Gastrocnemius medialis (tissue), 4 donors: ENCODE results near the gene CNNM3. TPM values are rescaled to one million over a fixed set of nuclear protein-coding genes. Genes with fewer than 3 reads are reported as not detected.

Source experiments
- ATAC-seq, 2 donors: fragments of 150-250 bp; one replicate each; pipeline ENCODE4 v1.9.1; 2016
- DNase-seq, 2 donors: peaks; one replicate each; pipeline ENCODE4 v3.0.0-alpha.2; 2019
- H3K27ac ChIP-seq, 4 donors: fragments of 200-600 bp; sonication (generic); 1 replicate in 1 of 4; 2 replicates in 3 of 4; pipeline ENCODE4 v1.5.1; 2016 to 2018; ENCODE audit warnings: mild to moderate bottlenecking in 2 of 4, moderate library complexity in 1 of 4
- H3K27me3 ChIP-seq, 3 donors: fragments of 200-600 bp; sonication (generic) in 2 of 3; 1 replicate in 1 of 3; 2 replicates in 2 of 3; pipeline versions ENCODE4 v1.5.1 to v1.6.0; 2016 to 2019; ENCODE audit warnings: mild to moderate bottlenecking in 1 of 3, moderate library complexity in 1 of 3
- H3K36me3 ChIP-seq, 2 donors: fragments of 200-600 bp; sonication (generic) in 1 of 2; one replicate each; pipeline ENCODE4 v1.5.1; 2017 to 2018
- H3K4me1 ChIP-seq, 2 donors: fragments of 200-600 bp; sonication (generic) in 1 of 2; one replicate each; pipeline ENCODE4 v1.5.1; 2016 to 2017; ENCODE audit warnings: mild to moderate bottlenecking in 2 of 2
- H3K4me3 ChIP-seq, 4 donors: fragments of 200-600 bp; sonication (generic) in 3 of 4; 1 replicate in 1 of 4; 2 replicates in 3 of 4; pipeline ENCODE4 v1.5.1; 2016 to 2019; ENCODE audit warnings: mild to moderate bottlenecking in 2 of 4
- H3K9me3 ChIP-seq, 3 donors: fragments of 200-600 bp; sonication (generic) in 2 of 3; 1 replicate in 1 of 3; 2 replicates in 2 of 3; pipeline ENCODE4 v1.5.1; 2016 to 2019
- POLR2A ChIP-seq, 2 donors: fragments of 450-650 bp; IDR thresholded peaks; one replicate each; pipeline ENCODE4 v1.6.1; 2017; ENCODE audit warnings: antibody characterized with exemption in 2 of 2, mild to moderate bottlenecking in 2 of 2, moderate library complexity in 2 of 2
- in situ Hi-C, 4 donors: fragments of 200-750 bp; cut with MboI; loops; one replicate each; pipeline versions ENCODE4 v1.15.0 to v1.8.0; 2017; ENCODE audit warnings: low sequenced_read_pairs in 4 of 4
- intact Hi-C: fragments of 100-400 bp; cut with DNase I; formaldehyde crosslinking; loops from one replicate; pipeline ENCODE4 v1.15.1; 2023; ENCODE audit warnings: low total_unique reads
- total RNA-seq, 4 donors: library from RNA; depleted of rRNA; stranded (reverse); fragments of >200 nt; gene quantifications; one replicate each; pipeline versions ENCODE4 v1.1.0 to v1.2.3, GENCODE V29; 2016
- TF ChIP-seq, protein P1 (sequence below), 5 experiments: fragments of 450-650 bp in 3 of 5; fragments of 200-600 bp in 2 of 5; sonication (generic) in 2 of 5; IDR thresholded peaks in 4 of 5; conservative IDR thresholded peaks in 1 of 5; 1 replicate in 4 of 5; 2 replicates in 1 of 5; pipeline ENCODE4 v1.5.1; 2016 to 2019; ENCODE audit warnings: antibody characterized with exemption in 5 of 5, mild to moderate bottlenecking in 3 of 5, moderate library complexity in 3 of 5

CNNM3 gene
- total RNA-seq, 4 donors from 2014 or later: 3.3 to 9.8 (median 8.6) TPM

DNA sequence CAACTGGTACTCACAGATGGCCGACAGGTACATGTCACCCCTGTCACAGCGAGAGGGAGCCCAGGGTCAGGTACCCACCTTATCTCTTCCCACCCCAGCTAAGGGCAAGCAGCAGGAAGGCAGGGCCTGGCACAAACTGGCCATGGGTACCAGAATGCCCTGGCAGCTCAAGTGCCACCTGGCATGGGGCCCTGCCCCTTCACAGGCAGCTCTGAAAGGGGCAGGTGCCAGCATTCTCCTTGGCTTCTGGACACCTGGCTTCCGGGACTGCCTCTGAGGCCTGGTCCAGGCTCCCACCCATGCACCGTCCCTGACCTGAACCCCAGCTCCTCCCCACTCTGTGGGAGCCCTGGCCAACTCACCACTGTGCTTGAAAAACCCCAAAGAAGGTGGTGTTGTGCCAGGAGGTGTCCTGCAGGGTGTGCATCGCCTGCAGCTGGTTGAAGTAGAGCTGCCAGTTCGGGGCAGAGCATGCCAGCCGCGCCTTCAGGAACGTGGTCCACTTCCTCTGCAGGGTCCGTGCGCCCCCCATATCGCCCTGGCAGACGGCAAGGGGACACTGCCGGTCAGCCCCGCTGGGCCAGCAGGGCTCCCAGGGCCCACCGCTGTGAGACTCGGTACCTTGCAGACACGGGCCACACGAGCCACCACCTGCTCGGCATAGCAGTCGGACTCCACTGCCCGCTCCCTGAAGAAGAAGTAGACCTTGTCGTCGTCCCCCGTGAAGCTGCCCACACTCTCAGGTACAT is 48.4 kb downstream of the CNNM3 start:
- ATAC-seq: no peak
- Histone ChIP-seq H3K36me3 (peaks cover 0 to 48% of the 10 kb centered on the region in 2 donors), H3K4me1 (peaks cover 12 to 14% of the 10 kb centered on the region in 2 donors), H3K27me3 (no peaks in the 10 kb centered on the region), H3K27ac (no peak overlapping the region), H3K4me3 (no peak overlapping the region), H3K9me3 (no peaks in the 10 kb centered on the region)
- TF ChIP-seq, protein P1, sequence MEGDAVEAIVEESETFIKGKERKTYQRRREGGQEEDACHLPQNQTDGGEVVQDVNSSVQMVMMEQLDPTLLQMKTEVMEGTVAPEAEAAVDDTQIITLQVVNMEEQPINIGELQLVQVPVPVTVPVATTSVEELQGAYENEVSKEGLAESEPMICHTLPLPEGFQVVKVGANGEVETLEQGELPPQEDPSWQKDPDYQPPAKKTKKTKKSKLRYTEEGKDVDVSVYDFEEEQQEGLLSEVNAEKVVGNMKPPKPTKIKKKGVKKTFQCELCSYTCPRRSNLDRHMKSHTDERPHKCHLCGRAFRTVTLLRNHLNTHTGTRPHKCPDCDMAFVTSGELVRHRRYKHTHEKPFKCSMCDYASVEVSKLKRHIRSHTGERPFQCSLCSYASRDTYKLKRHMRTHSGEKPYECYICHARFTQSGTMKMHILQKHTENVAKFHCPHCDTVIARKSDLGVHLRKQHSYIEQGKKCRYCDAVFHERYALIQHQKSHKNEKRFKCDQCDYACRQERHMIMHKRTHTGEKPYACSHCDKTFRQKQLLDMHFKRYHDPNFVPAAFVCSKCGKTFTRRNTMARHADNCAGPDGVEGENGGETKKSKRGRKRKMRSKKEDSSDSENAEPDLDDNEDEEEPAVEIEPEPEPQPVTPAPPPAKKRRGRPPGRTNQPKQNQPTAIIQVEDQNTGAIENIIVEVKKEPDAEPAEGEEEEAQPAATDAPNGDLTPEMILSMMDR (IDR thresholded peaks at IDR 0.05 in 4 of 5, conservative IDR thresholded peaks at IDR 0.05 in 1 of 5): no peak
- no peak for TF ChIP-seq POLR2A (IDR thresholded peaks at IDR 0.05)
- no peak for DNase-seq
- intact Hi-C loops: no loop called here
- in situ Hi-C loops: no loop called here

DNA sequence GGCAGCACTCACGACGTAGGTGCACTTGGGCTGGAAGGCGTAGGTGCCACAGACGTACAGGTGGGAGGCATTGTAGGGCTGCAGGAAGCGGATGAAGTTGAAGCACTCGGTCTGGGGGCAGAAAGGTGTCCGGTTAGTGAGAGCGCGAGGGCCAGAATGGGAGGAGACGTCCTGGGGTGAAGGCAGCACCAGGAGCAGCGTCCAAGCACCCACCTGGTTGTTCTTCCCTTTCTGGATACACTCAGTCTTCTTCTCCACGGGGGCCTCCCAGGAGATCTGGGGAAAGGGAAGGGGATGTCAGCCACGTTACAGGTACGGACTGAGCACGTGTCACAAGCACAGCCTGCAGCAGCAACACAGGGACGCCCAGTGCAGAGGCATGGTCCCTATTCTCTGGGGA is 49.6 kb downstream of the CNNM3 start:
- Histone ChIP-seq H3K27ac (no peak overlapping the region), H3K4me3 (no peak overlapping the region), H3K36me3 (peaks cover 0 to 41% of the 10 kb centered on the region in 2 donors), H3K27me3 (no peaks in the 10 kb centered on the region), H3K4me1 (peaks cover 14% of the 10 kb centered on the region in 2 donors), H3K9me3 (no peaks in the 10 kb centered on the region)
- intact Hi-C loops (no loop called here), in situ Hi-C loops (no loop called here)
- ATAC-seq (no peak), DNase-seq (no peak)
- TF ChIP-seq, protein P1 (IDR thresholded peaks at IDR 0.05 in 4 of 5, conservative IDR thresholded peaks at IDR 0.05 in 1 of 5): no peak
- no peak for TF ChIP-seq POLR2A (IDR thresholded peaks at IDR 0.05)

DNA sequence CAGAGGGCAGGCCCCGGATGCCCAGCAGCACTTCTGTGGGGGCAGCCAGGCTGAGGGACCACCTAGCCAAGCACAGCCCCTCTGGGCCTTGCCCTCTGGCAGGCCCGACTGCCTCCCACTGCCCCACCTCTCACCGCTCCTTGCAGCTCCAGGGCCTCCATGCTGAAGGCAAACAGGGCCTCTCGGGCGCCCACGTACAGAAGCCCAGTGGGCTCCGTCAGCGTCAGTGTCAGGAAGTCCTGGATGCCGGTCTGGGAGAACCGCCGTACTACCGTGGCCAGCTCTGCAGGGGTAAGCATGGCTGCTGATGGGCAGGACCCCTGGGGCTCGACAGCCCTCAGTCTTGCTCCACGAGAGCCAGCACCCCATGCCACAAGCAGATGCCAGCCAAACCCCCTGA is 50.1 kb downstream of the CNNM3 start:
- Histone ChIP-seq H3K4me1 (peaks cover 14 to 17% of the 10 kb centered on the region in 2 donors), H3K4me3 (no peak overlapping the region), H3K27ac (peak overlapping the region in 1 of 4 donors; percentile 88), H3K27me3 (no peaks in the 10 kb centered on the region), H3K36me3 (peaks cover 0 to 36% of the 10 kb centered on the region in 2 donors), H3K9me3 (no peaks in the 10 kb centered on the region)
- intact Hi-C loops (no loop called here), in situ Hi-C loops (no loop called here)
- DNase-seq: no peak
- TF ChIP-seq, protein P1 (IDR thresholded peaks at IDR 0.05 in 4 of 5, conservative IDR thresholded peaks at IDR 0.05 in 1 of 5): no peak
- no peak for TF ChIP-seq POLR2A (IDR thresholded peaks at IDR 0.05)
- no peak for ATAC-seq

DNA sequence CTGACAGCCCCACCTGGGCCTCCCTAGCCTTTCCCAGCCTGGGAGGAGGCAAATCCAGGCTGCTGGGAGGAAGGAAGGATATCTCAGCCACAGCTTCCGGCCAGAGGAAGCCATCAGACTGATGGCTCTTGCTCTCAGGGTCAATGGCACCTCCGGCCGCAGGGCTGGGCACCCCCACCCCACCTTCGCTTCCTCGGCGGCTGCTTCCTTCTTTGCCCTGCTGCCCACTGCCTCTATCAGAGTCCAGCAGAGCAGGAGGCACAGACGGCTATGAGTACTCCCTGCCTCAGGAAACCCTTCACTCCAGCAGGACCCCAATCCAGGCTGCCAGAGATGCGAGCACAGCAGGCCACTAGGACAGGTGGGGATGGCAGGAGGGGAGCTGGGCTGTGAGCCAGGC is 50.5 kb downstream of the CNNM3 start:
- DNase-seq: no peak
- no peak for ATAC-seq
- TF ChIP-seq POLR2A (IDR thresholded peaks at IDR 0.05): no peak
- TF ChIP-seq, protein P1 (IDR thresholded peaks at IDR 0.05 in 4 of 5, conservative IDR thresholded peaks at IDR 0.05 in 1 of 5): no peak
- Histone ChIP-seq H3K27me3 (no peaks in the 10 kb centered on the region), H3K4me1 (peaks cover 14 to 17% of the 10 kb centered on the region in 2 donors), H3K27ac (peak overlapping the region; percentile 7 to 88 (median 48)), H3K9me3 (no peaks in the 10 kb centered on the region), H3K36me3 (peaks cover 0 to 31% of the 10 kb centered on the region in 2 donors), H3K4me3 (no peak overlapping the region)
- intact Hi-C loops: no loop called here
- in situ Hi-C loops: no loop called here
